ENCODE data around the gene FZD2.

FZD2 gene

GRCh38 chr17:44541884-44542581, 15.3 kb upstream of the FZD2 start:
- no peak for TF ChIP-seq CTCF (conservative IDR thresholded peaks at IDR 0.05; ENCODE audit: low read length)

GRCh38 chr17:44543213-44543904, 13.9 kb upstream of the FZD2 start:
- peak; percentile 95 for DNase-seq (ENCODE audit: low read depth)
- peak overlapping the region; percentile 38 for H3K4me3 ChIP-seq (ENCODE audit: low read length)
- TF ChIP-seq CTCF (conservative IDR thresholded peaks at IDR 0.05; ENCODE audit: low read length), result no peak

More at GRCh38 chr17:44541884-44542581, 15.3 kb upstream of the FZD2 start:
- no peak overlapping the region for H3K4me3 ChIP-seq (ENCODE audit: low read length)
- DNase-seq (ENCODE audit: low read depth), result no peak

GRCh38 chr17:44543905-44544523, 13.3 kb upstream of the FZD2 start:
- TF ChIP-seq CTCF (conservative IDR thresholded peaks at IDR 0.05; ENCODE audit: low read length), result no peak
- no peak for DNase-seq (ENCODE audit: low read depth)
- H3K4me3 ChIP-seq (ENCODE audit: low read length), result peak overlapping the region; percentile 25

GRCh38 chr17:44546671-44547606, 10.3 kb upstream of the FZD2 start:
- no peak overlapping the region for H3K4me3 ChIP-seq (ENCODE audit: low read length)
- no peak for TF ChIP-seq CTCF (conservative IDR thresholded peaks at IDR 0.05; ENCODE audit: low read length)
- peak; percentile 53 for DNase-seq (ENCODE audit: low read depth)

- no peak for TF ChIP-seq CTCF (conservative IDR thresholded peaks at IDR 0.05; ENCODE audit: low read length)
- no peak overlapping the region for H3K4me3 ChIP-seq (ENCODE audit: low read length)
- DNase-seq (ENCODE audit: low read depth), result no peak
Observed at GRCh38 chr17:44547625-44548267, 9.5 kb upstream of the FZD2 start.
